ENCODE measurements around the gene CERT1.
"Not testable (repeated sequence)": the region's sequence is repeated elsewhere in the genome, so short reads cannot be mapped to it uniquely, and the experiment has no call there.

The CERT1 gene
- 93.5 to 109 reads per million in 2 donors for total RNA-seq

- DNase-seq, result peak; percentile 78
Observed at GRCh38 chr5:75511435-75512382, at the start of gene CERT1, which contains the start of gene POLK. CERT1 (minus strand) TSS chr5:75511629; CDS start chr5:75511207, 422 bp downstream. POLK (plus strand) TSS chr5:75511891.

GRCh38 chr5:75560655-75561054 lies 49.2 kb upstream of the CERT1 start:
- not testable (repeated sequence) for DNase-seq

DNA sequence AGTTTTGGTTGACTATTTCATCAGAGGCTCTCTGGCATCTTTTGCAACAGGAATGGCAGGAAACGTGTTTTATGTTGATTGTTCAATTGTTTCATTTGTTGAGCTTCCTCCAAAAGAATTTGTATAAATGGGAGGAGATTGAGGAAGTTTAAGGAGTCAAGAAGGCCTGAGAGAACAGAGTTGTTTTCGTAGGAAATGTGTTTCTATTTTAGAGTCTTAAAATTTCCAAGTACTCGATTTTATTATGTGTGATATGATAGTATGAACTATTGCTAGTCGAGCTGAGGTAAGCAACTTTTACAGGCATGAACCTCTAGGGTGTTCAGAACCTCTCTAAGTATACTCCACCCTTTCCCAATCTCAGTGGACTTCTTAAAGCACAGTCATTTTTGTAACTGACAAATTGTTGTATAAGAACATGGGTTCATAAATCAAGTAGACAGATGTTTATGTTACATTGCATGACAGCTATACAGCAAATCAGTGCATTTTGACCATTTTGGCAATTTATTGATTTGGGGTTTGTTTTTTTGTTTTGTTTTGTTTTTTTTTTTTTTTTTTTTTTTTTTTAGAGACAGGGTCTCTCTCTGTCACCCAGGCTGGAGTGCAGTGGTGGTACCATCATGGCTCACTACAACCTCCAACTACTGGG lies 47.7 kb upstream of the CERT1 start:
- no peak for DNase-seq

- no peak for DNase-seq
Observed at GRCh38 chr5:75558221-75558620, 46.8 kb upstream of the CERT1 start.

DNA sequence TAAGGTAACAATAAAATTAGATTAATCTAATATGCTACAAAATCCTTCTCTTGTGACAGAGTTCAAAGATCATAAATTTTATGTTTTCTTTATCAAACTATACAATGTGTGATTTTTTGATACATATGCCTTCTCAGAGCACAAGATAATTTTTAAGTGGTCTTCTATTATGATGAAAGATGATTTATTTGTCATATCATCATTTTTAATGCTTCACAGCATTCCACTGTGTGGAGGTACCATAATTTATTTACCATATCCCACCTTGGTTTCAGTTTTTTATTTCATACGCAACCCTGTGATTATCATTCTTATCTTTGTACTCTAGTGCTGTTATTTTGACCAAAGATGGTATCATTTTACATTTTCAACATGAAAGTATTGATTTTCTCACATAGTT lies 41.9 kb upstream of the CERT1 start:
- DNase-seq, result no peak

DNA sequence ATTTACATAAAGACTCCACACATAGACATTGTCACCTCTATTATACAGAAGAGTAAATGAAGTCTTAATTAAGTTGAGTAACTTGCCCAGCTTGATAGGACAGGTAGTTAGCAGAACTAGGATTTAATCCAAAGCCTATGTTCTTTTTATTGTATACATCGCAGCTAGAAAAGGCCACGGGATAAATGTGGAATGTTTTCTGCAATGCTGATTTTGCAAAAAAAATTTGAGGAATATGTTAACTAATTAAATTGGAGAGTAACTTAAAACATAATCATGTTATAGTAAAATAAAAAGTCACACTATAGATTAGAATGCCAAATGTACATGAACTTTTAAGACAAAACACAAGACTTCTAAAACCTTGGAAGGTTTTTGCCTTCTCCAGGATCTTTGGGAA lies 41.3 kb upstream of the CERT1 start:
- no peak for DNase-seq

GRCh38 chr5:75551471-75551870 lies 40.0 kb upstream of the CERT1 start:
- no peak for DNase-seq

DNA sequence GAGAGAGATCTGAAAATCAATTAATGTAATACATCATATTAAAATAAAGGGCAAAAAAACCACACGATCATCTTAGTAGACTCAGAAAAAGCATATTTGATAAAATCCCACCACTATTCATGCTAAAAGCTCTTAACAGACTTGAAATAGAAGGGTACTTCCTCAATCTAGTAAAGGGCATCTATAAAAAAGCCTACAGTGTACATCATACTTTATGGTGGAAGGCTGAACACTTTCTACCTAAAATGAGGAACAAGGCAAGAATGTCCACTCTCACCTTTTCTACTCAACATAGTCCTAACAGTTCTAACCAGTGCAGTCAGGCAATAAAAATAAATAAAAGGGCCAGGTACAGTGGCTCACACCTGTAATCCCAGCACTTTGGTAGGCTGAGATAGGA lies 39.2 kb upstream of the CERT1 start:
- no peak for DNase-seq

DNA sequence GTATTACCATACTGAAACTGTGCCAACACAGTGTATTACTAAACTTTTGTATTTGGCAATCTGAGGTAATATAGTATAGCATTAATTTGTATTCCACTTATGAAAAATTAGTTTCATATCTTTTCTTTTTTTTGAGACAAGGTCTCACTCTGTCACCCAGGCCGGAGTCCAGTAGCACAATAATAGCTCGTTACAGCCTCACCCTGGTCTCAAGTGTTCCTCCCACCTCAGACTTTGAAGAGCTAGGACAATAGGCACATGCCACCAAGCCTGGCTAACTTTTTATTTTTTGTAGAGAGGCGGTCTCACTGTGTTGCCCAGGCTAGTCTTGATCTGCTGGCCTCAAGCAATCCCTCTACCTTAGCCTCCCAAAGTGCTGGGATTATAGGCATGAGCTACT lies 36.4 kb upstream of the CERT1 start:
- DNase-seq, result no peak

GRCh38 chr5:75546830-75547229 lies 35.4 kb upstream of the CERT1 start:
- no peak for DNase-seq

DNA sequence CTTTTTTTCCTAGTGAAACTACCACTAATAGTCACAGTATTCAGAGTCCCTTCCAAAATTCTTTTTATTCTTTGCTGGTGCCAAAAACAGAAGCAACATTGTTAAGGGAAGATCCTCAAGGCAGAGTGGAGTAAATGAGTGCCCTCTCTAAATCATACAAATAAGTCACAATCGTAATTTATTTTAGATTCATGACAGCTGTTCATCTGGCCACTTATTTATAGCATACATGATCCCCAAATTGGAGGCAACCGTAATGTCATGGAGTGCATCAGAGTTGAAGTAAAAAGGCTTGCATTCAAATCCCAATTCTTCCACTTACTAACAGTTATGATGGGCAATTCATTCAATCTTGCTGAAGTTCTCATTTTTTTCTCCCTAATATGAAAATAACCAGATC lies 33.7 kb upstream of the CERT1 start:
- no peak for DNase-seq

DNA sequence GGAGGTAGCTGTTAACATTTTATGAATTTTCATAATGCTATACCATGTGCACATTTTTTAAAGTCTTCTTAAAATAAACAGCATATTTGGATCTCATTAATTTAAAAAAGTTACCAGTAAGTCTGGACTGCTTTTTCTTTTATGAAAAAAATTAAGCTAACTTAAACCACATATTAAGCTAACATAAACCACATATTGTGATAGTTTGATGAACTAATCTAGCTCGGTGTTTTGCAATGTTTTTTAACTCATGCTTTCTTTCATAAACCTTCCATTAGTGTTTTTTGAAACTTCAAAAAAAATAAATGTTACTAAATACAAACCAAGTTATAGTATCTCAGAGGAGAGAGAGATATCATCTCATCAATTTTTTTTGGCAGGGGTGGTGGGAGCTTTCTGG lies 26.8 kb upstream of the CERT1 start:
- DNase-seq, result no peak

GRCh38 chr5:75536694-75537360 lies 25.4 kb upstream of the CERT1 start:
- no peak for DNase-seq

- no peak for DNase-seq
Observed at GRCh38 chr5:75536147-75536546, 24.7 kb upstream of the CERT1 start.

DNA sequence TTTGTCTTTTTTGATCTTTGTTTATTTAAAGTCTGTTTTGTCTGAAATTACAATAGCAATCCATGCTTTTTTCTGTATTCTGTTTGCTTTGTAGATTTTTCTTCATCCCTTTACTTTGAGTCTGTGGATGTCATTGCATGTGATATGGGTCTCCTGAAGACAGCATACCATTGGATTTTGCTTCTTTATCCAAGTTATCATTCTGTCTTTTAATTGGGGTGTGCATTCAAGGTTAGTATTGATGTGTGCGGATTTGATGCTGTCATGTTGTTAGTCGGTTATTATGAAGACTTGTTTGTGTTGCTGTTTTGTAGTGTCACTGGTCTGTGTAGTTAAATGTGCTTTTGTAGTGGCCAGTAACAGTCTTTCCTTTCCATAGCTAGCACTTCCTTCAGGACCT lies 23.3 kb upstream of the CERT1 start:
- DNase-seq, result no peak

GRCh38 chr5:75533716-75534115 lies 22.3 kb upstream of the CERT1 start:
- not testable (repeated sequence) for DNase-seq

- DNase-seq, result no peak
Observed at GRCh38 chr5:75532190-75532589, 20.8 kb upstream of the CERT1 start.

DNA sequence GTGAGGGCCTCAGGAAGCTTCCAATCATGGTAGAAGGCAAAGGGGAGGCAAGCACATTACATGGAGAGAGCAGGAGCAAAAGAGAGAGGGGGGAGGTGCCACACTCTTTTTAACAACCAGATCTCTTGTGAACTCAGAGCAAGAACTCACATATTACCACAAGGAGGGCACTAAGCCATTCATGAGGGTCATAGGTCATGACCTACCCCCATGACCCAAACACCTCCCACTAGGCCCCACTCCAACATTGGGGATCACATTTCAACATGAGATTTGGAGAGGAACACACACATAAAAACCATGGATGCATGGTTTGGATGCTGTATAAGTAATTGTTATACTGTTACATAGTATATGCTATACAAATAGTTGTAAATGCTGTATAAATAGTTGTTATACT lies 17.8 kb upstream of the CERT1 start:
- DNase-seq, result no peak

DNA sequence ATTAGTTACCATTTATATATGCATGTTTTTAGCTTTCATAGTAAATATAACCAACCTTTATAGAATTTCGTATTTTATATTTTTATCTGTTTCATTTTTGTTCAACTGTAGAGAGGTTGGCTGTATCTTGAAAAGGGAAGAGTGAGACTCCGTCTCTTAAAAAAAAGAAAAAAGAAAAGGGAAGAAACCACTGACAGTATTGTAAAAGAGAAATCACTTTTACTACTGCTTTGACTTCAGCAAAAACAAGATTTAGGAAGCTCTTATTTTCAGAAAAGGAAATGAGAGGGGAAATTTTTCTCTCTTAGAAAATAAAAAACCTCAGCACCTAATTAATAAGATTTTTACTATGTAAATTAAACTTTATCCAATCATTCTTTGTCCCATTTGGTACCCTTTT lies 14.6 kb upstream of the CERT1 start:
- no peak for DNase-seq

- no peak for DNase-seq
Observed at GRCh38 chr5:75525344-75525743, 13.9 kb upstream of the CERT1 start.

GRCh38 chr5:75524591-75524990 lies 13.2 kb upstream of the CERT1 start:
- no peak for DNase-seq

GRCh38 chr5:75524071-75524470 lies 12.6 kb upstream of the CERT1 start:
- no peak for DNase-seq

- no peak for DNase-seq
Observed at GRCh38 chr5:75523275-75523674, 11.8 kb upstream of the CERT1 start.

GRCh38 chr5:75522542-75522941 lies 11.1 kb upstream of the CERT1 start:
- no peak for DNase-seq
